Ovary (tissue), 3 donors: ENCODE measurements around the gene MTHFR.

Experiments
- POLR2A ChIP-seq: fragments of 450-650 bp; IDR thresholded peaks from one replicate; pipeline ENCODE4 v1.6.1; 2017; ENCODE audit warnings: antibody characterized with exemption, mild to moderate bottlenecking, moderate library complexity
- TF ChIP-seq, protein P1 (sequence below), 3 donors: fragments of 450-650 bp in 2 of 3; fragments of 200-600 bp in 1 of 3; IDR thresholded peaks; one replicate each; pipeline versions ENCODE4 v1.5.1 to v1.8.0; 2016 to 2022; ENCODE audit warnings: antibody characterized with exemption in 3 of 3, mild to moderate bottlenecking in 1 of 3
- donor health status: DM: no; HTN: no; CAD: no.

DNA sequence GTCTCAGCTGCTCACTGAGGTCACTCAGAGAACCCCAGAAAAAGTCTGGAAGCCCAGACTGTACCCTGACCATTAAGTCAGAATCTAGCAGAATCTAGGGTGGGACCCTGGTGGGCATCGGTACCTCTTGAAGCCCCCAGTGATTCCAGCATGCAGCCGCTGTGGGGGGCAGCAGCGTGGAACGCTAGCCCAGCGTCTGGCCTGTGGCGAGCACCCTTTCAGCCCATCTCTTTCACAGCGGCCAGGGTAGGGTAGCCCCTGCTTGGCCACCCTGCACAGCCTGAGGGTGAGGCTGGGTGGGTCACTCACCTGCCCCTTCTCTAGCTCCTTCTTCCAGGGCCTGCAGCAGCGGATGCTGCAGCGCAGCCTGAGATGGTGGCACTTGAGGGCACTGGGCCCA lies 27.4 kb downstream of the MTHFR start:
- no peak for TF ChIP-seq POLR2A
- TF ChIP-seq, protein P1, sequence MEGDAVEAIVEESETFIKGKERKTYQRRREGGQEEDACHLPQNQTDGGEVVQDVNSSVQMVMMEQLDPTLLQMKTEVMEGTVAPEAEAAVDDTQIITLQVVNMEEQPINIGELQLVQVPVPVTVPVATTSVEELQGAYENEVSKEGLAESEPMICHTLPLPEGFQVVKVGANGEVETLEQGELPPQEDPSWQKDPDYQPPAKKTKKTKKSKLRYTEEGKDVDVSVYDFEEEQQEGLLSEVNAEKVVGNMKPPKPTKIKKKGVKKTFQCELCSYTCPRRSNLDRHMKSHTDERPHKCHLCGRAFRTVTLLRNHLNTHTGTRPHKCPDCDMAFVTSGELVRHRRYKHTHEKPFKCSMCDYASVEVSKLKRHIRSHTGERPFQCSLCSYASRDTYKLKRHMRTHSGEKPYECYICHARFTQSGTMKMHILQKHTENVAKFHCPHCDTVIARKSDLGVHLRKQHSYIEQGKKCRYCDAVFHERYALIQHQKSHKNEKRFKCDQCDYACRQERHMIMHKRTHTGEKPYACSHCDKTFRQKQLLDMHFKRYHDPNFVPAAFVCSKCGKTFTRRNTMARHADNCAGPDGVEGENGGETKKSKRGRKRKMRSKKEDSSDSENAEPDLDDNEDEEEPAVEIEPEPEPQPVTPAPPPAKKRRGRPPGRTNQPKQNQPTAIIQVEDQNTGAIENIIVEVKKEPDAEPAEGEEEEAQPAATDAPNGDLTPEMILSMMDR (IDR thresholded peaks at IDR 0.05): no peak
